Nucleus accumbens (tissue), 56 donors: ENCODE data around the gene CCDC60.

ENCODE experiments used
- DNase-seq, 56 donors: peaks; one replicate each; lab custom pipeline; 2025; lab: John Stamatoyannopoulos, UW

CCDC60 gene

GRCh38 chr12:119501052-119501451 lies 166.5 kb downstream of the CCDC60 start:
- DNase-seq = no peak

DNA sequence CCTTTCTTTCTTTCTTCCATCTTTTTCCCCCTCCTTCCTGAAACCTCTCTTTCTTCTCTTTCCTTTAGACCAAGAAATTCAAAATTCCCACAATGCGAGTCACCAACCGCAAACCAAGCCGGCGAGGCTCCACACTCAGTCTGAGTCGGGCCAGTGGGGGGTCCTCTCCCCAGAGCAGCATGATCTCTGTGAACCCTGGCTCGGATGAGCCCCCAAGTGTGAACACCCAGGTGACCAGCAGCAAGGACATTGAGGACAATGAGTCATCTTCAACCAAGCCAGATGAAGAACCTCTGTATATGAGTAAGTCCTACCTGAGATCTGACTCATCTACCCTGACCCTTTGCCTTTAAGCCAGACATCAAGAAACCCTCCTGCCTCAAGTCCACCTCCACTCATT lies 170.5 kb downstream of the CCDC60 start:
- no peak for DNase-seq

DNA sequence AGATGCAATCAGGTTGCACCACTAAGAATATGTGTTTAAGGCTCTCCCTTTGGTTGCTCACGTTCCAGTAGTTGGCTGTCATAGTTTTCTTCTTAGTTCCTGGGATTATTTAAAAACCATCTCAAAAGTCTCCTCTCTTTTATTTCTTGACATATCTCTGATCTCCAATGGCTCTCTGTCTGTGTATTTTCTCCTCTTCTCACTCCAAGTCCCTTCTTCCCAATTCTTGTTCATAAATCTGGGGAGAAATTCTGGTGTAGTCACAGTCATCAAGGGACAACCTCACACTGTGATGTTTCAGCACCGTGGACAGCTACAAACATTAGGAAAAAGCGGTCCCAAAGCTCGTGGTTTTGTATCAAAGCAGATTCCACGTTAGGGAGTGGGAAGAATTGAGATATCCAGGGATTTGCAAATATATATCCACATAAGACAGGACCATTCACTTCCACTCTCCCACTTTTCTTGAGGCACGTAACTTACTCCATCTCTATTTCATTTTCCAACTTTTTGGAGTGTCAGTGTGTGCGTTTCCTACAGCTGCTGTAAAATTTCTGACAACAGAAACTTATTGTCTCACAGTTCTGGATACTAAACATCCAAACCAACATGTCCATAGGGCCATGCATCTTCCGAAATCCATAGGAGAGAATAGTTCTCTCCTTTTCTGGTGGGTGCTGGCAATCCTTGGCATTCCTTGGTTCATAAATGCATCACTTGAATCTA lies 178.4 kb downstream of the CCDC60 start:
- no peak for DNase-seq

DNA sequence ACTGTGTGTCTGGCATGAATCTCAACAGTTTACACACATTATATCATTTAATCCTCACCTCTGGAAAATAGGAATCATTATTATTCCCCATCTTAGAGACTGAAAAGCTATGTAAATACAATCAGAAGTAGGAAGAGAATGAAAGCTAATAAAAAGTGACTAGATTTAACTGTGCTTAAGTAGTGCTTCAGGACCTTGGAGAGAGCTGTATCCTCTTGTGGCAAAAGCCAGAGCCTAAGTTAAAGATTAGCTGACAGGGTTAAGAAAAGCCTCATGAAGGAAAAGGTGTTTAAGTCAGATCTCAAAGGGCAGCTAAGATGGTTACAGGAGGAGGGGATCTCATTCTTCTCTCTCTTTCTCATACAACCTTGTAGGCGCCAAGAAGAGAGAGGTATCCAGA lies 193.7 kb downstream of the CCDC60 start:
- DNase-seq = no peak

GRCh38 chr12:119540476-119540875 lies 205.9 kb downstream of the CCDC60 start:
- no peak for DNase-seq

DNA sequence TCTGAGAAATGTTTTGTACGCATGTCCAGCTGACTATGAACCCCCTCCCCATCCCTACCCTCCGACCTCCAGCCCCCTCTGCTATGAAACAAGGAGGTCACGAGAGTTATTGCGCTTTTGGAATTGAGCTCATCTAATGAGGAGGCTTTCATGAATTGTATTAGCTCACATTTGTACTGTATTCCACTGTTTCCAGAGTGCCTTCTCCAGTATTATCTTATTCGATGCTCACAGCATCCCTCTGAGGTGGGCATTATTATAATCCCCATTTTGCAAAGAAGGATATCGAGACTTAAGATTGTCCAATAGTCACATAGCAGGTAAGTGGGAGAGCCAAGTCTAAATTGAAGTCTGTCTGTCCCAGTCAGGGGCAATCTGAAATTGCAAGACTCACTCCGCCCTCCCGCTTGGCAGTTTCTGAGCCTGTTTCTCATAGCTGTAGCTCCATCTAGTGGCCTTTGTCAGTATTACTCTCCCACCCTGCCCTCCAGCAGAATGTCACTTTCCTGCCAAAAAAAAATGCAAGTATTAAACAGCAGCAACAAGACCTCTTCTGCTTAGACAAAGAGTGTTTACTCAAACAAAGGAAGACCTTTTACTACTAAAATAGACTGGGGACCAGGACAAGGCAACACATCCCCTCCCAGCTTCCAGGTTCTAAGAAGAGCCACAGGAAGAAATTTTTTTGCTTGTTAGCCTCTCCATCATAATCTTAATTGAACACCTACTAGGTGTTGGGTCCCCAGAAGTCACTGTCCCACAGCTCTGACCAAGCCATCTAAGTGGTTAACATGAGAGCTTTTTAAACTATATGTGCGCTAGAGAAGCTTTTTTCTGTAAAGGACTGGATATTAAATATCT lies 210.5 kb downstream of the CCDC60 start:
- DNase-seq = peak in 43 of 56 donors; percentile 0 to 80 (median 24)

DNA sequence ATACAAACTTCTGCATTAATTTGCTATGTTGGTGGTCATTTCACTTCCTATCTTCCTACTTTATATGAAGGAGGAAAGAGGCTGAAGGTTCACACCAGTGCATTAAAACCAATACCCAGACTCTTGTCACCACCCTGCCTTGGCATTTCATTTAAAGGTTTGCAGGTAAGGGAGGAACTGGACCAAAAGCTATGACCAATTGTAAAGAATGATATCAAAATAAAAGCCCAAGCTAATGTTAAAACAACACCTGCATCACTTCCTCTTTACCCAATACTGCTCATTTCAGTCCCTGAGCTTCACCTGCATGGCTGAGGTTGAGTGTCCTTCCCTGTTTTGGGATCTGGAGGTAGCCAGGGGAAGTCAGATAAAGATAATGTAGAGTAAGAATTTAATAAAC lies 211.8 kb downstream of the CCDC60 start:
- DNase-seq = no peak

DNA sequence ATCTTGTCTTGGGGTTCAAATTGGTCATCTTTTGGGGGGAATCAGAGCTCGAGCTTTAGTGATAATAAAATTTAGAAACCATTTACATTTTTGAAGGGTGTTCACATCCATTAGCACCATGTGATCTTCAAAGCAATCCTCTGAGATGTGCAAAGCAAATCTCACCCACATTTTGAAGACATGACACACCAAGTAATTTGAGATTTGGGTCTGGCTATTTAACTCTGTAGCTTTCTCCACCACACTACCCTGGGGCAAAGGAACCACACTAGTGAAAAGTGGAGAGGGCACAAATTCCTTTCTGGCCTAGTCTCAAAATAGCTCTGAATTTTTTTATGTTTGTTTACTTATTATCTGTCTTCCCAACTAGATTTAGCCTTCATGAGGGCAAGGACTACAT lies 212.5 kb downstream of the CCDC60 start:
- no peak for DNase-seq

- no peak for DNase-seq
Measured at GRCh38 chr12:119556854-119557253, 222.3 kb downstream of the CCDC60 start.

DNA sequence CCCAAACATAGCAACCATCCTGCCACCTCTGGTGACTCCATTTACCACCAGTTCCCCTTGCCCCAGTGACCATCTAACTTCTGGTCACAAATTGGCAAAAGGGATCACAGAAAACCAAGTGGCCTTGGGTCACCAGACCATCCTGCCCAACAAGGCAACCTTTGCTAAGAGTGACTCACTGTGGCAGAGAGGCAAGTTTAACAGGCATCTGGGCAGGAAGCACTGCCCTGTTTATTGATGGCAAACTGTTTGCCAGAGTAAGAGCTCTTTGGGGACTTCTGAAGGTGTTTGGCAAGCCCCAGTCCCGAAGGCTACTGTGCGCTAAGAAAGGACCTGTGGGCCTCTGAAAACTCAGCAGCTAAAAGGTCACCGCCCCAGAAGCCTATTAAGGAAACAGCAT lies 230.9 kb downstream of the CCDC60 start:
- no peak for DNase-seq

DNA sequence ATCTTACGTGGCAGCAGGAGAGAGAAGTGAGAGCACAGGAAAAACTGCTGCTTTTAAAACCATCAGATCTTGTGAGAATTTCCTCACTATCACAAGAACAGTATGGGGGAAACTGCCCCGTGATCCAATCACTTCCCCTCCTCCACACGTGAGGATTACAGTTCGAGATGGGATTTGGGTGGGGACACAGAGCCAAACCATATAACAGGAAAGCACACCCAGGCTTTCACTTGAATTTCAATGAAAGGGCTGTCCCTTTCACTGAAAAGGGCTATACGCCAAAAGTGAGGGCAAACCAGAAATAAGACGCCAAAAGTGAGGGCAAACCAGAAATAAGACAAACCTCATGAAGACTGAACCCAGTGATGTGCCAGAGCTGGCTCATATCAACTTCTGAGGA lies 236.2 kb downstream of the CCDC60 start:
- no peak for DNase-seq

- no peak for DNase-seq
Measured at GRCh38 chr12:119573086-119573485, 238.6 kb downstream of the CCDC60 start.

DNA sequence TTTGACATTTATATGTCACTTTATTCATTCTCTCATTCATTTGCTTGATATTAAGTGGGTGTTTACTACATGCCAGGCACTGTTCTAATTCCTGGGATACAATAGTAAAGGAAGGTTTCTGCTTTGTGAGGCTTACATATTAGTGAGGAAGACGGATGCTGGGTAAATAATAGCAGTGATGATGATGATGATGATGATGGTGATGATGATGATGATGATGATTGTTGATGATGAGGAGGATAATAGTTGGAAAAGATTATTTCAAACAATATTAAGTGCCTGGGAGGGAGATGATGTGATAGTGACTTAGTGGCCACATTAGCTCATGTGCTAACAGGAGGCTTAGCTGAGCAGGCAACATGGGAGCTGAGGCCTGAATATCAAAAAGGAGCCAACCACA lies 239.7 kb downstream of the CCDC60 start:
- DNase-seq = no peak

DNA sequence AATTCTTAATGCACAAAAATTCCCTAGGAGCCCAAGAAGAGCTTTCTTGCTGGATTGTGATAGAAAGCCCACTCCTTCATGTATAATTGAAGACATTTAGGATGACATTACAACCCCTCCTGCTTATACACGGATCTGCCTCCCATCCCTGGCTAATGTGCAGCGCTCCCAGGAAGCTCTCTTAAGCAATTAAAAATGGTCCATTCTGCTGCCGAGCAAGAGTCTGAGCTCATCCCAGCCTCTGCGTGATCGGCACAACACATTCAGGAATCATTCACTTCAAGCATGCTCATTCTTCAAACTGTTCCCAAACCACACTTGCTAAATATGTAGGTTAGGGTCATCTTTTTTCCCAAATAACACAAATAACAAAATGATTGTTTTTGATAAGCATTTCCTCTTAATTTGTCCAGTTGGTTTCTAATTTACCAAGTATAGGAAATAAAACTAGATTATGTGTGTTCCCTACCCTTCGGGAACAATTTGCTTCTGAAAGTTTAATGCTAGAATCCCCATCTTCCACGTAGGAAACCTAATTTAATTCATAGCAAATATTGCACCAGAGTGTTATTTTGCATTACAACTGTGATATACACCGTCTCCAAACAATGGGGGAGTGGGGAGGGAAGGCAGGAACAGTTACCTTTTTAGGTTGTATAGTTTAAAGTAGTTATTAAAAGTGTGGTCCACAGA lies 241.7 kb downstream of the CCDC60 start:
- DNase-seq = no peak

DNA sequence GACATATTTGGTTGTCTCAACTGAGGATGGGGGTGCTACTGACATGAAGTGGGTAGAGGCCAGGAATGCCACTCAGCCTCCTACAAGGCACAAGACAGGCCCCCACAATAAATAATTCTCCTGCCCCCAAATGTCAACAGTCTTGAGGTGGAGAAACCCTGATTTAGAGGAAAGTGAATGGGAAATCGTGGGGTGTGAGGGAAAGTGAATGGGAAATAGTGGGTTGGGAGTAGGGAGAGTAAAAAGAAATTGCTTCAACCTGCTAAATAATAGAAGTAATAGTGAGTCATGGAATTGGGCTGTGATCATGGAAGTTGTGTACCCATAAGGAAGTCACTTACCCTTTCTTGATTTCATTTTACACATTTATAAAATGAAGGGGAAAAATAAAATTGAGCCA lies 242.4 kb downstream of the CCDC60 start:
- DNase-seq = no peak

GRCh38 chr12:119578112-119578511 lies 243.6 kb downstream of the CCDC60 start:
- peak in 2 of 56 donors; percentile 2 to 3 for DNase-seq

DNA sequence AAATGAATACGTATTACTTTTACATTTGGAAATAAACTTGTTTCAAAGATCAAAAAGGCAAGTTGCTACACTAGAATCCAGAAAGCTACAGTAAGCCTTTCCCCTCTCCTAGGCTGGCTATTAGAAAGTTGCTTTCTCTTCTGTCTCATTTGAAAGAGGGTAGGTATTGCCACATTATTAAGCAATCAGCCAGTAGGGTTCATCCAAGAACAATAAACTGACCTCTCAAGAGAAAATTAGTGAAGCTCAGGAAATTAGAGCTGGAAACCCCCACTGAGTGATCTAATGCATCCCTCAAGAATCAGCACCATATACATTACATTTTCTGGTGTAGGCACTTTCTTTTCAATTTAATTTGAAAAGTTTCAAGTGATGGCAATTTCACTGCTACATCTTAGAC lies 254.6 kb downstream of the CCDC60 start:
- DNase-seq = no peak

- DNase-seq = no peak
Measured at GRCh38 chr12:119589634-119590033, 255.1 kb downstream of the CCDC60 start.
